ENCODE measurements around the gene C1QTNF8.

Gene C1QTNF8

DNA sequence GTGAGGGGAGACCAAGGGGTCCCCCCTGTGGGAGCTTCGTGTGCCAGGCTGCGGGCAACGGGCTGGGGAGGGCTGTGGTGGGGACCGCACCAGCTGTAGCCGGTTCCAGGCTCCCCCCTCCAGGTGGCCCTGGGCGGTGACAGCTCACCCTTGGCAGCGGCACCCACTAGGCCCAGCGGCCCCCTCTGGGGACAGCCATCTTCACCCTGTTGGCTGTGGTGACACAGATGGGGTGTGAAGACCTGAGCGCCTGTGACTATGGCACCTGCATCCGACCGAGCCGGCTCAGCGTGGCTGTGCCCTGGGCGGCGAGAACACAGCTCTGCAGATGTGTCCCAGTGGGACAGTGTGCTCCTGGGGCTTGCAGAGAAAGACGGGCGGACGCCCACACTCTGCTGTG, 1.1 kb upstream of the C1QTNF8 start:
- no peak for ATAC-seq

DNA sequence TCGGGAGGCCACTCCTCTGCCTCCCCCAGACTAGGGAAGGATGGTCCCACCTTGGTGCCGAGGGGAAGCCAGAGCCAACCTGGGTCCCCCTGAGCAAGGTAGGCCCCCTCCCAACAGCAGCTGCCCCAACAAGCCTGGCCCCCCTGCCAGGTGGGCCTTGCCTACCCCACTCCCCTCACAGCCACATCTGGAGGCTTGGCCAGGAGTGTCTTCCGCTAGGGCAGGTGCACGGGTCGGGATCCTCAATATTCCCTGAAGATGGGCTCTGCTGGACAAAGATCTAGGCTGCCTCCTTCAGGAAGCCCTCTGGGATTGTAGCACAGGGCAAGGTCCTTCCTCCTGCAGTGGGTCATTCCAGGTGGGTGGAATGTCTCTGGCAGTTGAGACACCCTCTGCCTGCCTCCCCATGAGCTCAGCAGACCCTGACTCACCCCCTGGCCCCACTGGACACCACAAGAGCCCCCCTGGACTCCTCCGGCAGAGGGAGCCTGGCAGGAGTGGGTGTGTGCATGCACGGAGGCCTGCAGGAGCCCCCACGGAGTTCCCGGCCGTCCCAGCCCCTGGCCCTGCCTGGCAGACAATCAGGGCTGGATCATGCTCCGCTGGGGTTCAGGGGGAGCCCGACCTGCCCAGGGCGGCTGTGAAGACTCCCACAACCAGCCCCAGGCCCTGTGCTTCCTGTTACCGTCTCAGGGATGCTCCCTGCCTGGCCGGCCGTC, 435 bp downstream of the C1QTNF8 start:
- TF ChIP-seq ZC3H10 (CRISPR knock-in tag; IDR thresholded peaks at IDR 0.05), result no peak
- no peak for TF ChIP-seq TOX (CRISPR knock-in tag; IDR thresholded peaks at IDR 0.05; ENCODE audit: borderline replicate concordance)
- TF ChIP-seq, protein P1, sequence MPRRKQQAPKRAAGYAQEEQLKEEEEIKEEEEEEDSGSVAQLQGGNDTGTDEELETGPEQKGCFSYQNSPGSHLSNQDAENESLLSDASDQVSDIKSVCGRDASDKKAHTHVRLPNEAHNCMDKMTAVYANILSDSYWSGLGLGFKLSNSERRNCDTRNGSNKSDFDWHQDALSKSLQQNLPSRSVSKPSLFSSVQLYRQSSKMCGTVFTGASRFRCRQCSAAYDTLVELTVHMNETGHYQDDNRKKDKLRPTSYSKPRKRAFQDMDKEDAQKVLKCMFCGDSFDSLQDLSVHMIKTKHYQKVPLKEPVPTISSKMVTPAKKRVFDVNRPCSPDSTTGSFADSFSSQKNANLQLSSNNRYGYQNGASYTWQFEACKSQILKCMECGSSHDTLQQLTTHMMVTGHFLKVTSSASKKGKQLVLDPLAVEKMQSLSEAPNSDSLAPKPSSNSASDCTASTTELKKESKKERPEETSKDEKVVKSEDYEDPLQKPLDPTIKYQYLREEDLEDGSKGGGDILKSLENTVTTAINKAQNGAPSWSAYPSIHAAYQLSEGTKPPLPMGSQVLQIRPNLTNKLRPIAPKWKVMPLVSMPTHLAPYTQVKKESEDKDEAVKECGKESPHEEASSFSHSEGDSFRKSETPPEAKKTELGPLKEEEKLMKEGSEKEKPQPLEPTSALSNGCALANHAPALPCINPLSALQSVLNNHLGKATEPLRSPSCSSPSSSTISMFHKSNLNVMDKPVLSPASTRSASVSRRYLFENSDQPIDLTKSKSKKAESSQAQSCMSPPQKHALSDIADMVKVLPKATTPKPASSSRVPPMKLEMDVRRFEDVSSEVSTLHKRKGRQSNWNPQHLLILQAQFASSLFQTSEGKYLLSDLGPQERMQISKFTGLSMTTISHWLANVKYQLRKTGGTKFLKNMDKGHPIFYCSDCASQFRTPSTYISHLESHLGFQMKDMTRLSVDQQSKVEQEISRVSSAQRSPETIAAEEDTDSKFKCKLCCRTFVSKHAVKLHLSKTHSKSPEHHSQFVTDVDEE (CRISPR knock-in tag; IDR thresholded peaks at IDR 0.05), result no peak
- TF ChIP-seq ZNF565 (CRISPR knock-in tag; conservative IDR thresholded peaks at IDR 0.05; ENCODE audit: low read depth), result no peak
- TF ChIP-seq ESRRG (CRISPR knock-in tag; IDR thresholded peaks at IDR 0.05), result no peak
- TF ChIP-seq, protein P2, sequence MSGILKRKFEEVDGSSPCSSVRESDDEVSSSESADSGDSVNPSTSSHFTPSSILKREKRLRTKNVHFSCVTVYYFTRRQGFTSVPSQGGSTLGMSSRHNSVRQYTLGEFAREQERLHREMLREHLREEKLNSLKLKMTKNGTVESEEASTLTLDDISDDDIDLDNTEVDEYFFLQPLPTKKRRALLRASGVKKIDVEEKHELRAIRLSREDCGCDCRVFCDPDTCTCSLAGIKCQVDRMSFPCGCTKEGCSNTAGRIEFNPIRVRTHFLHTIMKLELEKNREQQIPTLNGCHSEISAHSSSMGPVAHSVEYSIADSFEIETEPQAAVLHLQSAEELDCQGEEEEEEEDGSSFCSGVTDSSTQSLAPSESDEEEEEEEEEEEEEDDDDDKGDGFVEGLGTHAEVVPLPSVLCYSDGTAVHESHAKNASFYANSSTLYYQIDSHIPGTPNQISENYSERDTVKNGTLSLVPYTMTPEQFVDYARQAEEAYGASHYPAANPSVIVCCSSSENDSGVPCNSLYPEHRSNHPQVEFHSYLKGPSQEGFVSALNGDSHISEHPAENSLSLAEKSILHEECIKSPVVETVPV (CRISPR knock-in tag; IDR thresholded peaks at IDR 0.05), result no peak
- no peak for TF ChIP-seq ZNF70 (CRISPR knock-in tag; IDR thresholded peaks at IDR 0.05)
- no peak for TF ChIP-seq ISL1 (CRISPR knock-in tag; IDR thresholded peaks at IDR 0.05)
- TF ChIP-seq SNAI2 (CRISPR knock-in tag; IDR thresholded peaks at IDR 0.05), result no peak
- TF ChIP-seq PPARA (CRISPR knock-in tag; IDR thresholded peaks at IDR 0.05; ENCODE audit: borderline replicate concordance), result no peak
- TF ChIP-seq OSR1 (CRISPR knock-in tag; IDR thresholded peaks at IDR 0.05), result no peak
- TF ChIP-seq GLIS3 (CRISPR knock-in tag; IDR thresholded peaks at IDR 0.05), result no peak
- no peak for TF ChIP-seq ZNF8 (CRISPR knock-in tag; IDR thresholded peaks at IDR 0.05)
- no peak for TF ChIP-seq RARB (CRISPR knock-in tag; IDR thresholded peaks at IDR 0.05)

More for the DNA sequence above, 1.1 kb upstream of the C1QTNF8 start:
- TF ChIP-seq ISL1 (CRISPR knock-in tag; IDR thresholded peaks at IDR 0.05), result no peak
- TF ChIP-seq, protein P3, sequence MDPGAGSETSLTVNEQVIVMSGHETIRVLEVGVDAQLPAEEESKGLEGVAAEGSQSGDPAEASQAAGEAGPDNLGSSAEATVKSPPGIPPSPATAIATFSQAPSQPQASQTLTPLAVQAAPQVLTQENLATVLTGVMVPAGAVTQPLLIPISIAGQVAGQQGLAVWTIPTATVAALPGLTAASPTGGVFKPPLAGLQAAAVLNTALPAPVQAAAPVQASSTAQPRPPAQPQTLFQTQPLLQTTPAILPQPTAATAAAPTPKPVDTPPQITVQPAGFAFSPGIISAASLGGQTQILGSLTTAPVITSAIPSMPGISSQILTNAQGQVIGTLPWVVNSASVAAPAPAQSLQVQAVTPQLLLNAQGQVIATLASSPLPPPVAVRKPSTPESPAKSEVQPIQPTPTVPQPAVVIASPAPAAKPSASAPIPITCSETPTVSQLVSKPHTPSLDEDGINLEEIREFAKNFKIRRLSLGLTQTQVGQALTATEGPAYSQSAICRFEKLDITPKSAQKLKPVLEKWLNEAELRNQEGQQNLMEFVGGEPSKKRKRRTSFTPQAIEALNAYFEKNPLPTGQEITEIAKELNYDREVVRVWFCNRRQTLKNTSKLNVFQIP (CRISPR knock-in tag; IDR thresholded peaks at IDR 0.05; ENCODE audit: borderline replicate concordance, low read depth), result no peak
- TF ChIP-seq ZNF565 (CRISPR knock-in tag; conservative IDR thresholded peaks at IDR 0.05; ENCODE audit: low read depth), result no peak
- no peak for TF ChIP-seq PPARA (CRISPR knock-in tag; IDR thresholded peaks at IDR 0.05; ENCODE audit: borderline replicate concordance)
- TF ChIP-seq, protein P4, sequence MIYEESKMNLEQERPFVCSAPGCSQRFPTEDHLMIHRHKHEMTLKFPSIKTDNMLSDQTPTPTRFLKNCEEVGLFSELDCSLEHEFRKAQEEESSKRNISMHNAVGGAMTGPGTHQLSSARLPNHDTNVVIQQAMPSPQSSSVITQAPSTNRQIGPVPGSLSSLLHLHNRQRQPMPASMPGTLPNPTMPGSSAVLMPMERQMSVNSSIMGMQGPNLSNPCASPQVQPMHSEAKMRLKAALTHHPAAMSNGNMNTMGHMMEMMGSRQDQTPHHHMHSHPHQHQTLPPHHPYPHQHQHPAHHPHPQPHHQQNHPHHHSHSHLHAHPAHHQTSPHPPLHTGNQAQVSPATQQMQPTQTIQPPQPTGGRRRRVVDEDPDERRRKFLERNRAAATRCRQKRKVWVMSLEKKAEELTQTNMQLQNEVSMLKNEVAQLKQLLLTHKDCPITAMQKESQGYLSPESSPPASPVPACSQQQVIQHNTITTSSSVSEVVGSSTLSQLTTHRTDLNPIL (CRISPR knock-in tag; IDR thresholded peaks at IDR 0.05; ENCODE audit: low read depth), result no peak
- no peak for TF ChIP-seq TCF4 (CRISPR knock-in tag; IDR thresholded peaks at IDR 0.05; ENCODE audit: borderline replicate concordance)

DNA sequence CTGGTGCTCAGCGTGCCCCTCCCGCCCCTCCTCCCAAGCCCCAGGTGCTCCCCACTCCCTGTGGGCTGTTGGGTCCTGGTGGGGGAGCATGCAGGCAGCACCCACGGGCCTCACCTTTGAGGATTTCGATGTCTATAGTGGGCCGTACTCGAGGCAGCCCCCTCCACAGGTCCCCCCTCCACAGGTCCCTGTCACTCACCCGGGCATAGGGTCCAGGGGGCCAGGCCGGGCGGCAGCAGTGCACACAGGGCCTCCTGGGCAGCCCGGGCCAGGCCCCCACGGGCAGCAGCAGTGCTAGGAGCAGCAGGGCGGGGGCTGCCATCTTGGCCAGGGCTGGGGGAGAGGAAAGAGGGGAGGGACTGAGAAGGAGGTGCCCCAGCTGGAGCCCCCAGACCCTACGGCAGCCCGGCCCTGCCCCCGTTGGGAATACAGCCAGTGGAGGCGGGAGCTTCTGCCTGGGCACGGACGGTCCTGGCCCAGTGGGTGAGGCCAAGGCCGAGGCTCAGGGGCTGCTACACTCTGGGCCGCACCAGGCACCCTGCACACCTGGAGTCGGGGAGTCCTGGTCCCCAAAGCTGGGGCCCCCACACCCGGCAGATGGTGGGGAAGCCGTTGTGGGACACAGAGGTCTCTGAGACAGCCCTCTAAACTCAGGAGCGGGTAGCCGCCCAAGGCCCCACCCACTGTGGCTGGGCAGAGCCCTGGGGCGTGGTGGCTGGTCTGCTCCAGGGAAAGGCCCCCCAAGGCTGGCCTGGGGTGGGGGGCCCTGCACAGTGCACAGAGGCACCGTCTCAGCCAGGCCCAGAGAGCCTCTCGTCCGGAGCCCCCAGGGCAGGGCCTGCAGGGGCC, 1.2 kb downstream of the C1QTNF8 start:
- ATAC-seq, result peak; percentile 9; the same call in 2 of the 3 replicates
- no peak for TF ChIP-seq ZC3H10 (CRISPR knock-in tag; IDR thresholded peaks at IDR 0.05)

More for the DNA sequence above, 435 bp downstream of the C1QTNF8 start:
- ATAC-seq, result no peak; the same call in 2 of the 3 replicates

DNA sequence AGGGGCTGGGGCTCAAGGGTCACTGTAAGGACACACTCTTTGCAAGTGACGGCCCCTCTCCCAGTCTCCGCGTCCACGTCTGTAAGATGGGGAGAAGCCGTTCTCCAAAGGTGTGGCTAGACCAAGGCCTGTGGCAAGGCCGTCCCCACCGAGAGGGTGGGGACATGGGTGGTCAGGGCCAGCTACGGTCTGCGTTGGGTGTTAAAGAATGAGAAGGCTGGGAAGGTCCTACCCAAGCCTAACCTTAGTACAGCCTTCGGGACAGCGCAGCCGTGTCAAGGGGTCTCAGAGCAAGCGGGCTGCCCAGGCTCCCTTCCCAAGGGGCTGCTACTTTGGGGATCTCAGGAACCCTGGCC, 1.9 kb downstream of the C1QTNF8 start:
- TF ChIP-seq RARB (CRISPR knock-in tag; IDR thresholded peaks at IDR 0.05), result no peak
- TF ChIP-seq, protein P2 (CRISPR knock-in tag; IDR thresholded peaks at IDR 0.05), result no peak
- no peak for TF ChIP-seq ARNTL (CRISPR knock-in tag; IDR thresholded peaks at IDR 0.05; ENCODE audit: borderline replicate concordance, low read depth)
- TF ChIP-seq SNAI2 (CRISPR knock-in tag; IDR thresholded peaks at IDR 0.05), result no peak
- peak; percentile 16; the same call in 2 of the 3 replicates for ATAC-seq

Data from SK-N-SH treated with all-trans-retinoic acid at 6 μM for 48 hours (cell line).